ENCODE data around the gene ZNF236. TPM values are rescaled to one million over a fixed set of nuclear protein-coding genes. Genes with fewer than 3 reads are reported as not detected.

ZNF236 gene
- total RNA-seq, 6 donors from 2014 or later, result 9.0 to 27.2 (median 14.8) TPM

DNA sequence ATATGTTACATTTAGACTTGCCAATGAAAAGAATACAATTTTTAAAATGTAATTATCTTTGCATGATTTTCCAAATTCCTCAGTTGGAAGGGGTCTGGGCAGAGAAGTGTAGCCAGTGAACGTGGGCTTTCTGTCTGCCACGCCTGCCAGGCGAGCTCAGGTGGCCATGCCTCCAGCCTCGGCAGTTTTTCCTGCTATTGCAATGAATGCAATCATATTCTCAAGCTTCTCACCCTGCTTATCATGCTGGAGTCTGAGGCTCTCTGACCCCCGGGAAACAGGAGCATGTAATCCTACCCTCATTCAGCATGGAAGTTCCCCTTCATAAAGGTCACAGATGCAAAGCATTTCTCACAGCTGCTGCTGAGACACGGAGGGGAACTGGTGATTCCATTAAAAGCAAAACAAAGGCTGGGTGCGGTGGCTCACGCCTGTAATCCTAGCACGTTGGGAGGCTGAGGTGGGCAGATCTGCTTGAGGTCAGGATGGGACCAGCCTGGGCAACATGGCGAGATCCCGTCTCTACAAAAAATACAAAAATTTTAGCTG is 155.4 kb downstream of the ZNF236 start:
- no peaks in the 10 kb centered on the region for H3K9me3 ChIP-seq
- no peak overlapping the region for H3K27ac ChIP-seq
- no peak for DNase-seq
- no peak for TF ChIP-seq POLR2AphosphoS5 (IDR thresholded peaks at IDR 0.05)
- TF ChIP-seq, protein P1, sequence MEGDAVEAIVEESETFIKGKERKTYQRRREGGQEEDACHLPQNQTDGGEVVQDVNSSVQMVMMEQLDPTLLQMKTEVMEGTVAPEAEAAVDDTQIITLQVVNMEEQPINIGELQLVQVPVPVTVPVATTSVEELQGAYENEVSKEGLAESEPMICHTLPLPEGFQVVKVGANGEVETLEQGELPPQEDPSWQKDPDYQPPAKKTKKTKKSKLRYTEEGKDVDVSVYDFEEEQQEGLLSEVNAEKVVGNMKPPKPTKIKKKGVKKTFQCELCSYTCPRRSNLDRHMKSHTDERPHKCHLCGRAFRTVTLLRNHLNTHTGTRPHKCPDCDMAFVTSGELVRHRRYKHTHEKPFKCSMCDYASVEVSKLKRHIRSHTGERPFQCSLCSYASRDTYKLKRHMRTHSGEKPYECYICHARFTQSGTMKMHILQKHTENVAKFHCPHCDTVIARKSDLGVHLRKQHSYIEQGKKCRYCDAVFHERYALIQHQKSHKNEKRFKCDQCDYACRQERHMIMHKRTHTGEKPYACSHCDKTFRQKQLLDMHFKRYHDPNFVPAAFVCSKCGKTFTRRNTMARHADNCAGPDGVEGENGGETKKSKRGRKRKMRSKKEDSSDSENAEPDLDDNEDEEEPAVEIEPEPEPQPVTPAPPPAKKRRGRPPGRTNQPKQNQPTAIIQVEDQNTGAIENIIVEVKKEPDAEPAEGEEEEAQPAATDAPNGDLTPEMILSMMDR (IDR thresholded peaks at IDR 0.05), result no peak
- no peak for TF ChIP-seq EP300 (IDR thresholded peaks at IDR 0.05)
- no peak for TF ChIP-seq POLR2A (IDR thresholded peaks at IDR 0.05)
- 68 to 74% methylated on average over 11 of the region's 11 CpGs for WGBS, 2 donors
- no peaks in the 10 kb centered on the region for H3K4me1 ChIP-seq
- H3K36me3 ChIP-seq, result no peaks in the 10 kb centered on the region
- H3K4me3 ChIP-seq, result no peak overlapping the region
- H3K27me3 ChIP-seq, result no peaks in the 10 kb centered on the region
- ATAC-seq (ENCODE audit: low FRiP score in 2 of 2), result no peak

DNA sequence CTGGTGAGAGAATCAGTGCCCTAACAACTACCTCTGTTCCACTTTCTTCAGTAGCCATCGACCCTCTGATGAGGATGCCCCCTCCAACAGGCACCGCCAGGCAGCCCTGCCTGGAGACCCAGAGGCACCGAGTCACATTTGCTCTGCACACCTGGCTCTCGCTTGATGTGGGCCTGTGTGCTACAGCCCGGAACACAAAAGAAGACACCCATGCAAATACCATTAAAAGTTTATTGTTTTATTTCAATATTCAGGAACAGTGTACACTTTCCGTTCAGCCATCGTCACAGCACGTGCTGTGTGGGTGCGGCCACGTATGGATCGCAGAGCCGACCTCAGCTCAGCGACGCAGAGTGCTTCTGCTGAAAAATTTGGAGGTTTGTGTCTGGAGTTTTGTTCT is 156.3 kb downstream of the ZNF236 start:
- ATAC-seq (ENCODE audit: low FRiP score in 2 of 2), result no peak
- Histone ChIP-seq H3K4me1 (peaks cover 0 to 7% (median 4%) of the 10 kb centered on the region in 4 donors), H3K27me3 (no peaks in the 10 kb centered on the region), H3K4me3 (no peak overlapping the region), H3K36me3 (no peaks in the 10 kb centered on the region), H3K27ac (no peak overlapping the region), H3K9me3 (no peaks in the 10 kb centered on the region)
- TF ChIP-seq, protein P1 (IDR thresholded peaks at IDR 0.05), result no peak
- TF ChIP-seq POLR2A (IDR thresholded peaks at IDR 0.05) (no peak), EP300 (IDR thresholded peaks at IDR 0.05) (no peak), POLR2AphosphoS5 (IDR thresholded peaks at IDR 0.05) (no peak)
- DNase-seq, result no peak
- WGBS, 2 donors, result 91 to 92% methylated on average over 14 of the region's 14 CpGs

- Histone ChIP-seq H3K27ac (no peak overlapping the region), H3K4me1 (peaks cover 0 to 7% (median 4%) of the 10 kb centered on the region in 4 donors), H3K36me3 (no peaks in the 10 kb centered on the region), H3K27me3 (no peaks in the 10 kb centered on the region), H3K4me3 (no peak overlapping the region), H3K9me3 (no peaks in the 10 kb centered on the region)
- no peak for ATAC-seq (ENCODE audit: low FRiP score in 2 of 2)
- no peak for DNase-seq
- TF ChIP-seq, protein P1 (IDR thresholded peaks at IDR 0.05), result no peak
- TF ChIP-seq EP300 (IDR thresholded peaks at IDR 0.05) (no peak), POLR2AphosphoS5 (IDR thresholded peaks at IDR 0.05) (no peak), POLR2A (IDR thresholded peaks at IDR 0.05) (no peak)
- 92 to 94% methylated on average over 29 to 31 of the region's 31 CpGs for WGBS, 2 donors
Measured at GRCh38 chr18:76979111-76979751, 156.9 kb downstream of the ZNF236 start.

DNA sequence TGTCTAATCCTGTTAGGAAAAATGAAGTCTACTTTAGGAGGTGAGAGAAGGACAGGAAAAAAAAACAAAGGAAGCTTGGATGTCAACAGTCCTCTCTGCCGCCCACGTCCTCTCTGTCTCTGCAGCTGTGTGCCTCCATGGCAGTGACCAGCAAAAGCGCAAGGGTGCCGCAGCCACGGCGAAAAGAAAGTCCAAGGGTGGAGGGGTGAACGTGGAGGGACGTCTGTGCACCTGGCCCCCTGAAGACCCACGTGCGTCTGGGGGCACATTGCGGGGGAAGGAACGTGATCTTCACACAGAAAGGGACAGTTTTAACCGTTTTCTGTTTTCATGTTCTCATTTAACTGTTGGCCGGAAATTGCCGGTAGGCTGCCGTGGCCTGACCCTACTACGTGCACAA is 157.5 kb downstream of the ZNF236 start:
- 79 to 89% methylated on average over 17 of the region's 17 CpGs for WGBS, 2 donors
- Histone ChIP-seq H3K4me1 (peaks cover 0 to 7% (median 4%) of the 10 kb centered on the region in 4 donors), H3K9me3 (no peaks in the 10 kb centered on the region), H3K4me3 (no peak overlapping the region), H3K27me3 (no peaks in the 10 kb centered on the region), H3K27ac (no peak overlapping the region), H3K36me3 (no peaks in the 10 kb centered on the region)
- DNase-seq, result no peak
- no peak for ATAC-seq (ENCODE audit: low FRiP score in 2 of 2)
- TF ChIP-seq, protein P1 (IDR thresholded peaks at IDR 0.05), result no peak
- no peak for TF ChIP-seq POLR2AphosphoS5 (IDR thresholded peaks at IDR 0.05)
- no peak for TF ChIP-seq POLR2A (IDR thresholded peaks at IDR 0.05)
- TF ChIP-seq EP300 (IDR thresholded peaks at IDR 0.05), result no peak
